ENCODE data around the gene PLOD1.
"Not testable (repeated sequence)": the region's sequence is repeated elsewhere in the genome, so short reads cannot be mapped to it uniquely, and the experiment has no call there.

The PLOD1 gene

GRCh38 chr1:11998636-11999035 lies 64.1 kb downstream of the PLOD1 start:
- Histone ChIP-seq H3K27me3 (ENCODE audit: low read depth, low read length) (no peaks in the 10 kb centered on the region), H3K4me1 (ENCODE audit: control insufficient read depth in 1 of 2, insufficient read depth in 2 of 2, low read length in 2 of 2) (no peaks in the 10 kb centered on the region), H3K27ac (ENCODE audit: low read length) (no peak overlapping the region), H3K4me3 (ENCODE audit: low read depth in 1 of 2, low read length in 2 of 2) (no peak overlapping the region), H3K9me3 (ENCODE audit: control insufficient read depth in 1 of 2, low read length in 2 of 2) (no peaks in the 10 kb centered on the region), H3K36me3 (ENCODE audit: control insufficient read depth in 1 of 2, insufficient read depth in 2 of 2, low read length in 2 of 2) (peaks cover 67 to 89% of the 10 kb centered on the region in 2 donors)

GRCh38 chr1:11999236-11999635 lies 64.7 kb downstream of the PLOD1 start:
- no peaks in the 10 kb centered on the region for H3K27me3 ChIP-seq (ENCODE audit: low read depth, low read length)
- peaks cover 68 to 89% of the 10 kb centered on the region in 2 donors for H3K36me3 ChIP-seq (ENCODE audit: control insufficient read depth in 1 of 2, insufficient read depth in 2 of 2, low read length in 2 of 2)
- H3K27ac ChIP-seq (ENCODE audit: low read length): no peak overlapping the region
- no peaks in the 10 kb centered on the region for H3K4me1 ChIP-seq (ENCODE audit: control insufficient read depth in 1 of 2, insufficient read depth in 2 of 2, low read length in 2 of 2)
- no peaks in the 10 kb centered on the region for H3K9me3 ChIP-seq (ENCODE audit: control insufficient read depth in 1 of 2, low read length in 2 of 2)
- no peak overlapping the region for H3K4me3 ChIP-seq (ENCODE audit: low read depth in 1 of 2, low read length in 2 of 2)

- Histone ChIP-seq H3K27ac (ENCODE audit: low read length) (no peak overlapping the region), H3K4me1 (ENCODE audit: control insufficient read depth in 1 of 2, insufficient read depth in 2 of 2, low read length in 2 of 2) (no peaks in the 10 kb centered on the region), H3K27me3 (ENCODE audit: low read depth, low read length) (no peaks in the 10 kb centered on the region), H3K4me3 (ENCODE audit: low read depth in 1 of 2, low read length in 2 of 2) (no peak overlapping the region), H3K9me3 (ENCODE audit: control insufficient read depth in 1 of 2, low read length in 2 of 2) (no peaks in the 10 kb centered on the region), H3K36me3 (ENCODE audit: control insufficient read depth in 1 of 2, insufficient read depth in 2 of 2, low read length in 2 of 2) (peaks cover 74 to 90% of the 10 kb centered on the region in 2 donors)
Observed at GRCh38 chr1:12001249-12001917, 66.9 kb downstream of the PLOD1 start.

- H3K27ac ChIP-seq (ENCODE audit: low read length): no peak overlapping the region
- H3K4me1 ChIP-seq (ENCODE audit: control insufficient read depth in 1 of 2, insufficient read depth in 2 of 2, low read length in 2 of 2): no peaks in the 10 kb centered on the region
- no peak overlapping the region for H3K4me3 ChIP-seq (ENCODE audit: low read depth in 1 of 2, low read length in 2 of 2)
- no peaks in the 10 kb centered on the region for H3K27me3 ChIP-seq (ENCODE audit: low read depth, low read length)
- H3K9me3 ChIP-seq (ENCODE audit: control insufficient read depth in 1 of 2, low read length in 2 of 2): no peaks in the 10 kb centered on the region
- H3K36me3 ChIP-seq (ENCODE audit: control insufficient read depth in 1 of 2, insufficient read depth in 2 of 2, low read length in 2 of 2): peaks cover 76 to 90% of the 10 kb centered on the region in 2 donors
Observed at GRCh38 chr1:12001996-12002493, 67.5 kb downstream of the PLOD1 start.

- no peak overlapping the region for H3K4me3 ChIP-seq (ENCODE audit: low read depth in 1 of 2, low read length in 2 of 2)
- H3K27me3 ChIP-seq (ENCODE audit: low read depth, low read length): no peaks in the 10 kb centered on the region
- H3K9me3 ChIP-seq (ENCODE audit: control insufficient read depth in 1 of 2, low read length in 2 of 2): no peaks in the 10 kb centered on the region
- H3K27ac ChIP-seq (ENCODE audit: low read length): no peak overlapping the region
- no peaks in the 10 kb centered on the region for H3K4me1 ChIP-seq (ENCODE audit: control insufficient read depth in 1 of 2, insufficient read depth in 2 of 2, low read length in 2 of 2)
- peaks cover 74 to 84% of the 10 kb centered on the region in 2 donors for H3K36me3 ChIP-seq (ENCODE audit: control insufficient read depth in 1 of 2, insufficient read depth in 2 of 2, low read length in 2 of 2)
Observed at GRCh38 chr1:12003762-12004161, 69.2 kb downstream of the PLOD1 start.

- H3K27me3 ChIP-seq (ENCODE audit: low read depth, low read length): no peaks in the 10 kb centered on the region
- no peaks in the 10 kb centered on the region for H3K9me3 ChIP-seq (ENCODE audit: control insufficient read depth in 1 of 2, low read length in 2 of 2)
- no peak overlapping the region for H3K27ac ChIP-seq (ENCODE audit: low read length)
Observed at GRCh38 chr1:12005488-12006166, 71.1 kb downstream of the PLOD1 start.

GRCh38 chr1:12006167-12006921 lies 71.8 kb downstream of the PLOD1 start:
- Histone ChIP-seq H3K27me3 (ENCODE audit: low read depth, low read length) (no peaks in the 10 kb centered on the region), H3K27ac (ENCODE audit: low read length) (no peak overlapping the region), H3K4me3 (ENCODE audit: low read depth in 1 of 2, low read length in 2 of 2) (no peak overlapping the region), H3K9me3 (ENCODE audit: control insufficient read depth in 1 of 2, low read length in 2 of 2) (no peaks in the 10 kb centered on the region), H3K4me1 (ENCODE audit: control insufficient read depth in 1 of 2, insufficient read depth in 2 of 2, low read length in 2 of 2) (no peaks in the 10 kb centered on the region), H3K36me3 (ENCODE audit: control insufficient read depth in 1 of 2, insufficient read depth in 2 of 2, low read length in 2 of 2) (peaks cover 74 to 87% of the 10 kb centered on the region in 2 donors)

More at GRCh38 chr1:12005488-12006166, 71.1 kb downstream of the PLOD1 start:
- Histone ChIP-seq H3K36me3 (ENCODE audit: control insufficient read depth in 1 of 2, insufficient read depth in 2 of 2, low read length in 2 of 2) (peaks cover 73 to 85% of the 10 kb centered on the region in 2 donors), H3K4me3 (ENCODE audit: low read depth in 1 of 2, low read length in 2 of 2) (no peak overlapping the region), H3K4me1 (ENCODE audit: control insufficient read depth in 1 of 2, insufficient read depth in 2 of 2, low read length in 2 of 2) (no peaks in the 10 kb centered on the region)

- peaks cover 74 to 87% of the 10 kb centered on the region in 2 donors for H3K36me3 ChIP-seq (ENCODE audit: control insufficient read depth in 1 of 2, insufficient read depth in 2 of 2, low read length in 2 of 2)
- no peaks in the 10 kb centered on the region for H3K4me1 ChIP-seq (ENCODE audit: control insufficient read depth in 1 of 2, insufficient read depth in 2 of 2, low read length in 2 of 2)
- H3K27me3 ChIP-seq (ENCODE audit: low read depth, low read length): no peaks in the 10 kb centered on the region
- H3K27ac ChIP-seq (ENCODE audit: low read length): no peak overlapping the region
- no peaks in the 10 kb centered on the region for H3K9me3 ChIP-seq (ENCODE audit: control insufficient read depth in 1 of 2, low read length in 2 of 2)
- no peak overlapping the region for H3K4me3 ChIP-seq (ENCODE audit: low read depth in 1 of 2, low read length in 2 of 2)
Observed at GRCh38 chr1:12007204-12007603, 72.7 kb downstream of the PLOD1 start.

GRCh38 chr1:12008355-12008754 lies 73.8 kb downstream of the PLOD1 start:
- not testable (repeated sequence) for H3K4me3 ChIP-seq (ENCODE audit: low read depth in 1 of 2, low read length in 2 of 2); H3K4me1 ChIP-seq (ENCODE audit: control insufficient read depth in 1 of 2, insufficient read depth in 2 of 2, low read length in 2 of 2); H3K27ac ChIP-seq (ENCODE audit: low read length); H3K27me3 ChIP-seq (ENCODE audit: low read depth, low read length); H3K9me3 ChIP-seq (ENCODE audit: control insufficient read depth in 1 of 2, low read length in 2 of 2)
- H3K36me3 ChIP-seq (ENCODE audit: control insufficient read depth in 1 of 2, insufficient read depth in 2 of 2, low read length in 2 of 2): peaks cover 69 to 82% of the 10 kb centered on the region in 2 donors

- Histone ChIP-seq H3K4me3 (ENCODE audit: low read depth in 1 of 2, low read length in 2 of 2) (no peak overlapping the region), H3K27ac (ENCODE audit: low read length) (no peak overlapping the region), H3K4me1 (ENCODE audit: control insufficient read depth in 1 of 2, insufficient read depth in 2 of 2, low read length in 2 of 2) (no peaks in the 10 kb centered on the region), H3K9me3 (ENCODE audit: control insufficient read depth in 1 of 2, low read length in 2 of 2) (no peaks in the 10 kb centered on the region), H3K36me3 (ENCODE audit: control insufficient read depth in 1 of 2, insufficient read depth in 2 of 2, low read length in 2 of 2) (peaks cover 60 to 73% of the 10 kb centered on the region in 2 donors), H3K27me3 (ENCODE audit: low read depth, low read length) (no peaks in the 10 kb centered on the region)
Observed at GRCh38 chr1:12009318-12009947, 74.9 kb downstream of the PLOD1 start.

Measured in muscle layer of duodenum (tissue), 2 donors.